Glutamatergic neuron (in vitro differentiated cells): ENCODE results near the gene CKB. TPM values are rescaled to one million over a fixed set of nuclear protein-coding genes. Genes with fewer than 3 reads are reported as not detected.

Experiments used
- DNase-seq: peaks from one replicate; pipeline ENCODE4 v3.0.0; 2022
- H3K27ac Mint-ChIP-seq: one replicate; pipeline ENCODE4 v1.8.0; 2020; ENCODE audit warnings: mild to moderate bottlenecking, mixed read lengths, inconsistent platforms; ENCODE audit not compliant: unreplicated experiment
- H3K27me3 Mint-ChIP-seq: one replicate; pipeline ENCODE4 v1.8.0; 2020; ENCODE audit warnings: mild to moderate bottlenecking, moderate library complexity, mixed read lengths, inconsistent platforms; ENCODE audit not compliant: unreplicated experiment
- H3K36me3 Mint-ChIP-seq: one replicate; pipeline ENCODE4 v1.8.0; 2020; ENCODE audit warnings: mild to moderate bottlenecking, mixed read lengths, inconsistent platforms; ENCODE audit not compliant: unreplicated experiment
- H3K4me1 Mint-ChIP-seq: one replicate; pipeline ENCODE4 v1.8.0; 2020; ENCODE audit warnings: mild to moderate bottlenecking, low read depth, mixed read lengths, inconsistent platforms; ENCODE audit not compliant: unreplicated experiment
- H3K4me3 Mint-ChIP-seq: one replicate; pipeline ENCODE4 v1.8.0; 2020; ENCODE audit warnings: mild to moderate bottlenecking, mixed read lengths, inconsistent platforms; ENCODE audit not compliant: unreplicated experiment
- H3K9me3 Mint-ChIP-seq: one replicate; pipeline ENCODE4 v1.8.0; 2020; ENCODE audit warnings: mild to moderate bottlenecking, moderate library complexity, mixed read lengths, inconsistent platforms; ENCODE audit not compliant: unreplicated experiment
- total RNA-seq: library from RNA; stranded (reverse); fragmentation: NEBNext Ultra II Directional; extraction: Animal tissue kit (Norgen Biotek cat#: 25700); gene quantifications from one replicate; pipeline ENCODE4 v1.2.1, GENCODE V29; 2021; ENCODE audit not compliant: unreplicated experiment
- TF ChIP-seq, protein P1 (sequence below): fragments of 200-600 bp; sonication (generic); IDR thresholded peaks from one replicate; pipeline ENCODE4 v1.5.0; 2021; ENCODE audit not compliant: partially characterized antibody, unreplicated experiment

CKB gene
- total RNA-seq, 1 donor from 2014 or later = 2,561 TPM

DNA sequence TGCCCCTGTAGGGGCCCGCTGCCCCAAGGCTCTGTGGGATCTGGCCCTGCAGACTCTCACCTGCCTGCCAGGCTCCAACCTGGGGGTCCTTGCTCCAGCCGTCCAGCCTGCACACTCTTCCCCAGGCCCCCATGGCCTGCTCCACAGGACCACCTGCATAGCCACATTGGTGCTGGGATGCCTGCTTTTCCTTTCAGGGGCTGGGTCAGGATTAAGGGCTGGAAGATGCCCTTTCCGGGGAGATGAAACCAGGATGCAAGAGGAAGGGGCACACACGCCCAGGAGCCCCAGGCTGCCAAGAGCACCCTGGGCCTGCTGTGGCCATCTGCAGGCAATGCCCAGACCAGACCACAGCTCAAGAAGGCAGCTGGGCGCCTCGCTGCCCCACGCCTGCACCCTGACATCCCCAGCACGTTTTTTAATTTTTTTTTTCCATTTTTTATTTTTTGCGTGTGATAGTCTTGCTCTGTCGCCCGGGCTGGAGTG is 24.9 kb upstream of the CKB start:
- TF ChIP-seq, protein P1, sequence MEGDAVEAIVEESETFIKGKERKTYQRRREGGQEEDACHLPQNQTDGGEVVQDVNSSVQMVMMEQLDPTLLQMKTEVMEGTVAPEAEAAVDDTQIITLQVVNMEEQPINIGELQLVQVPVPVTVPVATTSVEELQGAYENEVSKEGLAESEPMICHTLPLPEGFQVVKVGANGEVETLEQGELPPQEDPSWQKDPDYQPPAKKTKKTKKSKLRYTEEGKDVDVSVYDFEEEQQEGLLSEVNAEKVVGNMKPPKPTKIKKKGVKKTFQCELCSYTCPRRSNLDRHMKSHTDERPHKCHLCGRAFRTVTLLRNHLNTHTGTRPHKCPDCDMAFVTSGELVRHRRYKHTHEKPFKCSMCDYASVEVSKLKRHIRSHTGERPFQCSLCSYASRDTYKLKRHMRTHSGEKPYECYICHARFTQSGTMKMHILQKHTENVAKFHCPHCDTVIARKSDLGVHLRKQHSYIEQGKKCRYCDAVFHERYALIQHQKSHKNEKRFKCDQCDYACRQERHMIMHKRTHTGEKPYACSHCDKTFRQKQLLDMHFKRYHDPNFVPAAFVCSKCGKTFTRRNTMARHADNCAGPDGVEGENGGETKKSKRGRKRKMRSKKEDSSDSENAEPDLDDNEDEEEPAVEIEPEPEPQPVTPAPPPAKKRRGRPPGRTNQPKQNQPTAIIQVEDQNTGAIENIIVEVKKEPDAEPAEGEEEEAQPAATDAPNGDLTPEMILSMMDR = no peak
- H3K4me1 Mint-ChIP-seq = peaks cover 16% of the 10 kb centered on the region
- H3K27ac Mint-ChIP-seq = no peak overlapping the region
- H3K36me3 Mint-ChIP-seq = no peaks in the 10 kb centered on the region
- no peak for DNase-seq
- H3K4me3 Mint-ChIP-seq = no peak overlapping the region
- peaks cover 3% of the 10 kb centered on the region for H3K9me3 Mint-ChIP-seq
- peaks cover 14% of the 10 kb centered on the region for H3K27me3 Mint-ChIP-seq

GRCh38 chr14:103546652-103547454 is 24.2 kb upstream of the CKB start:
- Mint-ChIP-seq H3K27me3 (peaks cover 14% of the 10 kb centered on the region), H3K36me3 (no peaks in the 10 kb centered on the region), H3K4me3 (no peak overlapping the region), H3K4me1 (peaks cover 14% of the 10 kb centered on the region), H3K9me3 (peaks cover 3% of the 10 kb centered on the region), H3K27ac (no peak overlapping the region)
- TF ChIP-seq, protein P1 = peak; percentile 95
- peak; percentile 86 for DNase-seq

DNA sequence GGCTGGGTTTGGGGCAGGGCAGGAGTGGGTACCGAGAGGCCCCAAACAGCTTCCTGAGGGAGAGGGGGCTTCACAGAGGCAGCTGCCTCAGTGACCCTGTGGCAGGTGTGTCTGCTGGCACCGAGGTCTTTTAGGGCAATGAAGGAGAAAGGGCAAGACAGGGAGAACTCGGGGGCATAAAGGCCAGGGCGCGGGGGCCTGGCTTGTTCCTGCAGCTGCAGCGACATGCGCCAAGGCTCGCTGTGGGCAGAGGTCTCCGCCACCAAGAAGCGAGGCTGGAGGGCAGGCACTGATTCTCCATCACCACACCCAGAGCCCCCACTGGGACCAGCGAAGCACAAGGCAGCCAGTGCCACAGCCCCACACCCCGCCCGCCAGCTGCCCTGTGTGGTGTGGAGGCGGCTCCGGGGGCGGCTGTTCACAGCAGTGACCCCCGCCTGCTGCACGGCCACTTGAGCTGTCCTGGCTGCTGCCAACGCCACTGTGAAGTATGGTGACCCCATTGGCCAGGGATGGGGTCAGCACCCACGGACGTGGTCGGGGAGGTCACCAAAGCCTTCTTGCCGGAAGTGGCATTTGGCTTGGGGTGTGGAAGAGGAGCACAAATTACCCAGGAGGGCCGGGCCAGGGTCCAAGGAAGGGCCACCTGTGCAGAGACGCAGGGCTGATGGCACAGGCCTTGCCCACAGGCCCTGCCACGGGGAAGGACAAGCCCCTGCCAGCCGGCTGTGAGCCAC is 23.5 kb upstream of the CKB start:
- no peak for DNase-seq
- Mint-ChIP-seq H3K27me3 (peaks cover 12% of the 10 kb centered on the region), H3K27ac (peak overlapping the region; percentile 12), H3K4me1 (peaks cover 9% of the 10 kb centered on the region), H3K4me3 (no peak overlapping the region), H3K36me3 (no peaks in the 10 kb centered on the region), H3K9me3 (peaks cover 3% of the 10 kb centered on the region)
- TF ChIP-seq, protein P1 = no peak

GRCh38 chr14:103545219-103545914 is 22.7 kb upstream of the CKB start:
- Mint-ChIP-seq H3K27ac (peak overlapping the region; percentile 12), H3K4me1 (peaks cover 12% of the 10 kb centered on the region), H3K27me3 (peaks cover 15% of the 10 kb centered on the region), H3K36me3 (no peaks in the 10 kb centered on the region), H3K9me3 (peaks cover 3% of the 10 kb centered on the region), H3K4me3 (no peak overlapping the region)
- no peak for DNase-seq
- TF ChIP-seq, protein P1 = no peak
